ENCODE results near the gene RNF144A. TPM values are rescaled to one million over a fixed set of nuclear protein-coding genes. Genes with fewer than 3 reads are reported as not detected.

RNF144A gene
- total RNA-seq, 1 experiment from 2014 or later = 13.0 TPM

DNA sequence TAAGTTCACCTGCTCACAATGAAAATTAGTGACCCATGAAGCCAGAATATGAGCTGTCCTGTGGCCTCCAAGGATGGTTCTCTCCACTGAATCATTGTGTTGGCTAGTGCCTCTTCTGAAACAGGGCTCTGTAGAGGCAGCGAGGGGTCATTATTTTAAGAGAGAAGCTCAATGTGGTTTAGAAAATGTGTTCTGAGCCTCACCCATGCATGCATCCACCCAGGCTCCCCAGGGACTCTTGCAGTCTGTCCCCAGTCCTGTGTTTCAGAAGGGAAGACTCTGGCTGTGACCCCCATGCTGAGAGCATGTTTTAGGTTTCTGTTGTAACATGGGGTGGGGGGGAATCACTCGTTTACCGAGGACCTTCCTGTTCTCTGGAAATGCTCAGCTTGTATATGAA lies 135.2 kb downstream of the RNF144A start:
- no peaks in the 10 kb centered on the region for H3K36me3 ChIP-seq (ENCODE audit: control insufficient read depth in 1 of 2, insufficient read depth in 2 of 2, low read length in 2 of 2)
- ChIA-PET CTCF (no interaction called here), POLR2A (no interaction called here), RAD21 (ENCODE audit: low non-redundant PET in 1 of 2, low total read pairs in 2 of 2, uncharacterized antibody in 2 of 2, unreplicated experiment in 2 of 2) (no interaction called here)
- H3K79me2 ChIP-seq (ENCODE audit: insufficient read depth, low read length) = no peaks in the 10 kb centered on the region
- ATAC-seq (no peak), DNase-seq (ENCODE audit: low read depth, low spot score) (no peak)
- no peak overlapping the region for H2AFZ ChIP-seq (ENCODE audit: low read depth, low read length, poor library complexity, severe bottlenecking)
- intact Hi-C loops (cut with micrococcal nuclease) = no loop called here
- H4K20me1 ChIP-seq (ENCODE audit: insufficient read depth) = no peaks in the 10 kb centered on the region
- H3K27me3 ChIP-seq (ENCODE audit: insufficient read depth, low read length) = no peaks in the 10 kb centered on the region
- no peak overlapping the region for H3K9ac ChIP-seq (ENCODE audit: low read length)
- BruUV-seq (replicated peaks) = no TSS peak
- no peaks in the 10 kb centered on the region for H3K4me1 ChIP-seq (ENCODE audit: control insufficient read depth in 1 of 2, insufficient read depth in 2 of 2, low read length in 2 of 2)
- H3K4me2 ChIP-seq (ENCODE audit: low read length) = no peak overlapping the region
- no peak overlapping the region for H3K27ac ChIP-seq (ENCODE audit: low read depth, low read length)
- TF ChIP-seq, protein P1, sequence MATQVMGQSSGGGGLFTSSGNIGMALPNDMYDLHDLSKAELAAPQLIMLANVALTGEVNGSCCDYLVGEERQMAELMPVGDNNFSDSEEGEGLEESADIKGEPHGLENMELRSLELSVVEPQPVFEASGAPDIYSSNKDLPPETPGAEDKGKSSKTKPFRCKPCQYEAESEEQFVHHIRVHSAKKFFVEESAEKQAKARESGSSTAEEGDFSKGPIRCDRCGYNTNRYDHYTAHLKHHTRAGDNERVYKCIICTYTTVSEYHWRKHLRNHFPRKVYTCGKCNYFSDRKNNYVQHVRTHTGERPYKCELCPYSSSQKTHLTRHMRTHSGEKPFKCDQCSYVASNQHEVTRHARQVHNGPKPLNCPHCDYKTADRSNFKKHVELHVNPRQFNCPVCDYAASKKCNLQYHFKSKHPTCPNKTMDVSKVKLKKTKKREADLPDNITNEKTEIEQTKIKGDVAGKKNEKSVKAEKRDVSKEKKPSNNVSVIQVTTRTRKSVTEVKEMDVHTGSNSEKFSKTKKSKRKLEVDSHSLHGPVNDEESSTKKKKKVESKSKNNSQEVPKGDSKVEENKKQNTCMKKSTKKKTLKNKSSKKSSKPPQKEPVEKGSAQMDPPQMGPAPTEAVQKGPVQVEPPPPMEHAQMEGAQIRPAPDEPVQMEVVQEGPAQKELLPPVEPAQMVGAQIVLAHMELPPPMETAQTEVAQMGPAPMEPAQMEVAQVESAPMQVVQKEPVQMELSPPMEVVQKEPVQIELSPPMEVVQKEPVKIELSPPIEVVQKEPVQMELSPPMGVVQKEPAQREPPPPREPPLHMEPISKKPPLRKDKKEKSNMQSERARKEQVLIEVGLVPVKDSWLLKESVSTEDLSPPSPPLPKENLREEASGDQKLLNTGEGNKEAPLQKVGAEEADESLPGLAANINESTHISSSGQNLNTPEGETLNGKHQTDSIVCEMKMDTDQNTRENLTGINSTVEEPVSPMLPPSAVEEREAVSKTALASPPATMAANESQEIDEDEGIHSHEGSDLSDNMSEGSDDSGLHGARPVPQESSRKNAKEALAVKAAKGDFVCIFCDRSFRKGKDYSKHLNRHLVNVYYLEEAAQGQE (IDR thresholded peaks at IDR 0.05; ENCODE audit: low read depth) = no peak
- TF ChIP-seq, protein P2, sequence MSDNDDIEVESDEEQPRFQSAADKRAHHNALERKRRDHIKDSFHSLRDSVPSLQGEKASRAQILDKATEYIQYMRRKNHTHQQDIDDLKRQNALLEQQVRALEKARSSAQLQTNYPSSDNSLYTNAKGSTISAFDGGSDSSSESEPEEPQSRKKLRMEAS (IDR thresholded peaks at IDR 0.05) = no peak
- TF ChIP-seq EZH2phosphoT487 (IDR thresholded peaks at IDR 0.05; ENCODE audit: borderline replicate concordance) (no peak), CBX3 (IDR thresholded peaks at IDR 0.05; ENCODE audit: low read depth) (no peak), ZNF274 (IDR thresholded peaks at IDR 0.05; ENCODE audit: low read depth, low read length) (no peak), EZH2 (IDR thresholded peaks at IDR 0.05) (no peak), RAD21 (IDR thresholded peaks at IDR 0.05; ENCODE audit: low read depth) (no peak), TCF7L2 (IDR thresholded peaks at IDR 0.05; ENCODE audit: borderline replicate concordance, extremely low read depth, insufficient read depth, insufficient read length) (no peak), EGR1 (IDR thresholded peaks at IDR 0.05; ENCODE audit: low read depth) (no peak), FOSL1 (IDR thresholded peaks at IDR 0.05; ENCODE audit: low read depth) (no peak), SRF (IDR thresholded peaks at IDR 0.05; ENCODE audit: low read depth) (no peak), SP1 (IDR thresholded peaks at IDR 0.05; ENCODE audit: low read depth) (no peak), CEBPB (IDR thresholded peaks at IDR 0.05; ENCODE audit: low read depth) (no peak)
- TF ChIP-seq, protein P3, sequence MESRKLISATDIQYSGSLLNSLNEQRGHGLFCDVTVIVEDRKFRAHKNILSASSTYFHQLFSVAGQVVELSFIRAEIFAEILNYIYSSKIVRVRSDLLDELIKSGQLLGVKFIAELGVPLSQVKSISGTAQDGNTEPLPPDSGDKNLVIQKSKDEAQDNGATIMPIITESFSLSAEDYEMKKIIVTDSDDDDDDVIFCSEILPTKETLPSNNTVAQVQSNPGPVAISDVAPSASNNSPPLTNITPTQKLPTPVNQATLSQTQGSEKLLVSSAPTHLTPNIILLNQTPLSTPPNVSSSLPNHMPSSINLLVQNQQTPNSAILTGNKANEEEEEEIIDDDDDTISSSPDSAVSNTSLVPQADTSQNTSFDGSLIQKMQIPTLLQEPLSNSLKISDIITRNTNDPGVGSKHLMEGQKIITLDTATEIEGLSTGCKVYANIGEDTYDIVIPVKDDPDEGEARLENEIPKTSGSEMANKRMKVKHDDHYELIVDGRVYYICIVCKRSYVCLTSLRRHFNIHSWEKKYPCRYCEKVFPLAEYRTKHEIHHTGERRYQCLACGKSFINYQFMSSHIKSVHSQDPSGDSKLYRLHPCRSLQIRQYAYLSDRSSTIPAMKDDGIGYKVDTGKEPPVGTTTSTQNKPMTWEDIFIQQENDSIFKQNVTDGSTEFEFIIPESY (IDR thresholded peaks at IDR 0.05; ENCODE audit: extremely low read depth, insufficient replicate concordance, low read length) = no peak
- TF ChIP-seq, protein P4, sequence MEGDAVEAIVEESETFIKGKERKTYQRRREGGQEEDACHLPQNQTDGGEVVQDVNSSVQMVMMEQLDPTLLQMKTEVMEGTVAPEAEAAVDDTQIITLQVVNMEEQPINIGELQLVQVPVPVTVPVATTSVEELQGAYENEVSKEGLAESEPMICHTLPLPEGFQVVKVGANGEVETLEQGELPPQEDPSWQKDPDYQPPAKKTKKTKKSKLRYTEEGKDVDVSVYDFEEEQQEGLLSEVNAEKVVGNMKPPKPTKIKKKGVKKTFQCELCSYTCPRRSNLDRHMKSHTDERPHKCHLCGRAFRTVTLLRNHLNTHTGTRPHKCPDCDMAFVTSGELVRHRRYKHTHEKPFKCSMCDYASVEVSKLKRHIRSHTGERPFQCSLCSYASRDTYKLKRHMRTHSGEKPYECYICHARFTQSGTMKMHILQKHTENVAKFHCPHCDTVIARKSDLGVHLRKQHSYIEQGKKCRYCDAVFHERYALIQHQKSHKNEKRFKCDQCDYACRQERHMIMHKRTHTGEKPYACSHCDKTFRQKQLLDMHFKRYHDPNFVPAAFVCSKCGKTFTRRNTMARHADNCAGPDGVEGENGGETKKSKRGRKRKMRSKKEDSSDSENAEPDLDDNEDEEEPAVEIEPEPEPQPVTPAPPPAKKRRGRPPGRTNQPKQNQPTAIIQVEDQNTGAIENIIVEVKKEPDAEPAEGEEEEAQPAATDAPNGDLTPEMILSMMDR (IDR thresholded peaks at IDR 0.05 in 2 of 3, conservative IDR thresholded peaks at IDR 0.05 in 1 of 3; ENCODE audit: borderline replicate concordance in 1 of 3, insufficient read depth in 1 of 3, low read depth in 2 of 3, low read length in 2 of 3) = no peak
- no peaks in the 10 kb centered on the region for H3K9me2 ChIP-seq (ENCODE audit: insufficient read depth)
- no peak overlapping the region for H3K4me3 ChIP-seq (replicated peaks in 1 of 2; ENCODE audit: low read depth in 1 of 2, low read length in 2 of 2)
- no peaks in the 10 kb centered on the region for H3K9me3 ChIP-seq (ENCODE audit: control insufficient read depth in 1 of 2, insufficient read depth in 1 of 2, low read depth in 1 of 2, low read length in 2 of 2)

Data from HCT116 (cell line).